Activated CD8-positive, alpha-beta memory T cell treated with anti-CD3 and anti-CD28 coated beads, Interleukin-2, amount 10 ng/mL, durations not matched to agents 7 days and 5 days (primary cell): Measurements from ENCODE around the gene WNK2. TPM values are rescaled to one million over a fixed set of nuclear protein-coding genes. Genes with fewer than 3 reads are reported as not detected.

Experiments used
- ATAC-seq: fragments of 150-1000 bp; cut with Tn5 transposase; one replicate; pipeline ENCODE4 v1.10.0; 2021; ENCODE audit warnings: moderate library complexity
- CTCF ChIA-PET: fragments of 350-600 bp; sonication (Branson Sonifier 250); formaldehyde crosslinking; loops from one replicate; lab custom pipeline; 2021; ENCODE audit warnings: antibody characterized with exemption; lab: Charles Lee
- DNase-seq: peaks from one replicate; pipeline ENCODE4 v3.0.0-alpha.2; 2020
- H3K27ac Mint-ChIP-seq: one replicate; pipeline ENCODE4 v1.8.0; 2021; ENCODE audit warnings: mild to moderate bottlenecking, mixed read lengths
- H3K27me3 Mint-ChIP-seq: one replicate; pipeline ENCODE4 v1.8.0; 2021; ENCODE audit warnings: mixed read lengths
- H3K36me3 Mint-ChIP-seq: one replicate; pipeline ENCODE4 v1.8.0; 2021; ENCODE audit warnings: mild to moderate bottlenecking, mixed read lengths
- H3K4me1 Mint-ChIP-seq: one replicate; pipeline ENCODE4 v1.8.0; 2021; ENCODE audit warnings: mixed read lengths
- H3K4me3 Mint-ChIP-seq: one replicate; pipeline ENCODE4 v1.8.0; 2021; ENCODE audit warnings: mild to moderate bottlenecking, moderate library complexity, mixed read lengths
- H3K9me3 Mint-ChIP-seq: one replicate; pipeline ENCODE4 v1.8.0; 2022; ENCODE audit warnings: low read depth, mixed read lengths
- total RNA-seq, 2 experiments: library from RNA; stranded (reverse); gene quantifications; one replicate each; pipeline ENCODE4 v1.2.3, GENCODE V29; 2021

The WNK2 gene
- total RNA-seq, 2 experiments from 2014 or later, result not detected

DNA sequence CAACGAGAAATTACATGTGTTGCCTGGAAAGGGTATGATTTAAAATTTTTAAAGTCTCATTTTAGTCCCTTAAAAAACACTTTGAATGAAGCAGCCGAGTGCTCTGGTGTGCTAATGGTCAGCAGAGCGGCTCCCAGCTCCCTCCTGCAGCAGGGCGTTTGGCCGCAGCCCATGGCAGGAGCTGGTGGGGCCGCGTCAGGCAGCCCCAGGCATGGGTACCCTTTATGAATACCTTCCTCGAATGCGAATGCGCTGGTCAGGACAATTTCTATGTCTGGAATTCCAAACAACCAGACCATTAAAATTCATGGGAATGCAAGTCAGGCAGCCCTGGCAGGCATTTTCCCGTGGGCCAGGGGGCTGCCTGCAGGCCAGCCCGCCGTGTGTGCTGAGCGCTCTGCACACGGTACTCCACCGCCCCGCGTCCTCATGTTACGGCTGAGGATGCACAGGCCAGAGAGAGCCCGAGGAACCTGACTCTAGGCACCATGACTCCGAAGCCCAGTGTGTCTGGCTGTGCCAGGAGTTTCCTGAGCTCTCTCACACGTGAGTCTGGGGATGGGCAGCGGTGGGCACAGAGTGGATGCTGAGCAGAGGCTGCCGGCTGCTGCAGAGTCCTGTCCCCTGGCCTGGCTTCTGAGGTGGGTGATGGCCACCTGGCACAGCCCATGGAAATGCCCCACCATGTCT, 123.7 kb downstream of the WNK2 start:
- no peak for ATAC-seq
- Mint-ChIP-seq H3K27ac (no peak overlapping the region), H3K4me3 (no peak overlapping the region), H3K4me1 (peaks cover 1% of the 10 kb centered on the region), H3K36me3 (no peaks in the 10 kb centered on the region), H3K9me3 (no peaks in the 10 kb centered on the region), H3K27me3 (peaks cover 16% of the 10 kb centered on the region)
- CTCF ChIA-PET, result no interaction called here
- DNase-seq, result peak; percentile 31

DNA sequence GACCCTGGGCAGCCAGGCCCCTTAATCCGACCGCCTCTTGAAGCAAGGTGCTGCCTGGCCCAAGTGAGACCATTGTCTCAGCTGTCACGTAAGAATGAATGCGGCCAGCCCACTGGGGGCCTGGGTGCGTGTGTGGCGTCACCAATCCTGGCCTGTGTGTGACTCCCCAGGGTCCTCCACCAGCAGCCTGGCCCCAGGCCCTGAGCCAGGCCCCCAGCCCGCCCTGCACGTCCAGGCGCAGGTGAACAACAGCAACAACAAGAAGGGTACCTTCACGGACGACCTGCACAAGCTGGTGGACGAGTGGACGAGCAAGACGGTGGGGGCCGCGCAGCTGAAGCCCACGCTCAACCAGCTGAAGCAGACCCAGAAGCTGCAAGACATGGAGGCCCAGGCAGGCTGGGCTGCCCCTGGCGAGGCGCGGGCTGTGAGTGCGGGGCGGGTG, 124.2 kb downstream of the WNK2 start:
- Mint-ChIP-seq H3K4me3 (no peak overlapping the region), H3K27me3 (peaks cover 21% of the 10 kb centered on the region), H3K9me3 (no peaks in the 10 kb centered on the region), H3K36me3 (no peaks in the 10 kb centered on the region), H3K27ac (no peak overlapping the region), H3K4me1 (peaks cover 5% of the 10 kb centered on the region)
- DNase-seq (peak; percentile 25), ATAC-seq (no peak)
- CTCF ChIA-PET, result no interaction called here

DNA sequence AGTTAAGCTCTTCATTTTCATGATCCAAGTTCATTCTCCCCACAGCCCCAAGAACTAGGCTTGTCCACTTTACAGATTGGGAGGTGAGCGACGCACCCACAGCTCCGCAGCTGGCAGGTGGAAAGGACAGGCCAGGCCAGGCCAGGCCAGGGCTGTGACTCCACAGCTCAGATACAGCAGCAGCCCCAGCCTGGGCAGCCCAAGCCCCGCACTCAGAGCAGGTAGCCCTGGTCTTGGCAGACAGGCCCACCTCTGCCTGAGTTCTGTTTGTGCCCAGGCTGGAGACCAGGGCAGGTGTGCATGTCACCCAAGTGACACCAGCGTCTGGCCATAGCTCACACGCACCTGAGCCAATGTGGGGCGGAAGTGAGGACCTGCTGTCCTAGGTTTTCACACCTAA, 124.7 kb downstream of the WNK2 start:
- DNase-seq, result peak; percentile 18
- Mint-ChIP-seq H3K4me3 (no peak overlapping the region), H3K36me3 (no peaks in the 10 kb centered on the region), H3K4me1 (peaks cover 5% of the 10 kb centered on the region), H3K9me3 (no peaks in the 10 kb centered on the region), H3K27ac (no peak overlapping the region), H3K27me3 (peaks cover 21% of the 10 kb centered on the region)
- no peak for ATAC-seq
- CTCF ChIA-PET, result no interaction called here

- CTCF ChIA-PET, result interaction anchor here (0.9 kb wide), 1 partner anchor 155 kb away, joined by 3 read pairs; no protein-coding TSS in a partner anchor
- Mint-ChIP-seq H3K4me3 (no peak overlapping the region), H3K4me1 (peaks cover 5% of the 10 kb centered on the region), H3K36me3 (no peaks in the 10 kb centered on the region), H3K27ac (no peak overlapping the region), H3K27me3 (peaks cover 26% of the 10 kb centered on the region), H3K9me3 (no peaks in the 10 kb centered on the region)
- ATAC-seq (no peak), DNase-seq (no peak)
Observed at GRCh38 chr9:93309889-93310425, 126.0 kb downstream of the WNK2 start.

DNA sequence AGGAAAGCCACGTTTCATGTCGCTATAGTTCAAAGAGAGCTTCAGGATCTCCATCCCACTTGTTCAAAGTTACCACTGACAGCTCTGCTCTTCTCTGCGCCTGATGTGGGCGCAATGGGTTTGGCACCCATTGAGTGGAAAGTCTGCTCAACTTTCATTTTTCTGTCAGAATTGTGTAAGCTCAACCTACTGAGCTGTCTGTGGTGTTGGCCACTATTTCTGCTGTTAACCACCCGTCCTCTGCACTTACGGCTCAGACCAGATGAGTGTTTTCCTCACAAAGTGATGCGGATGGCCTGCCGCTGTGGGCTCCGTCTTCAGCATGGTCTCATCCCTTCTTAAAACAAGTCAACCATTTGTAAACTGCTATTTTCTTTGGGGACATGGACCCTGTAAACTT, 131.2 kb downstream of the WNK2 start:
- CTCF ChIA-PET, result interaction anchor here (1.1 kb wide), 1 partner anchor 38 kb away, joined by 3 read pairs; no protein-coding TSS in a partner anchor
- no peaks in the 10 kb centered on the region for H3K36me3 Mint-ChIP-seq
- no peak overlapping the region for H3K27ac Mint-ChIP-seq
- ATAC-seq, result peak; percentile 20
- DNase-seq, result no peak
- H3K9me3 Mint-ChIP-seq, result no peaks in the 10 kb centered on the region
- H3K4me3 Mint-ChIP-seq, result no peak overlapping the region
- peaks cover 54% of the 10 kb centered on the region for H3K27me3 Mint-ChIP-seq
- H3K4me1 Mint-ChIP-seq, result peaks cover 20% of the 10 kb centered on the region

DNA sequence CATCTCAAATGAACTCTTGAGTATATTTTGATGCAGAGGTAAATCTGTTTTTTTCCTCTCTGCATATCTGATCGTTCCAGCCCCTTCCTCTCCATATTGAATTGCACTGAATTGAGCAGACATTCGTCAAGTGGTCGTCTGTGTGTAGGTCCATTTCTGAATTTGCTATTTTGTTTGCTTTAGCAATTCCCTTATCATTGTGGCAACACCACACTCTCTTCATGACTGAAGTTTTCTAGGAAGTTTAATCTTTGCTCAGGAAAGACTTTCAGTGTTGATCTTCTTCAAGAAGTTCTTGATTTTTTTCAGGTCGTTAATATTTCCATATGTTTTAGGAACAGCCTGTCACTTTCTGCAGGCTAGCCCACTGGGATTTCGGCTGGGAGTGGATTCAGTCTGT, 132.0 kb downstream of the WNK2 start:
- no peaks in the 10 kb centered on the region for H3K9me3 Mint-ChIP-seq
- ATAC-seq (no peak), DNase-seq (no peak)
- H3K27ac Mint-ChIP-seq, result no peak overlapping the region
- no peaks in the 10 kb centered on the region for H3K36me3 Mint-ChIP-seq
- H3K4me1 Mint-ChIP-seq, result peaks cover 20% of the 10 kb centered on the region
- CTCF ChIA-PET, result no interaction called here
- H3K4me3 Mint-ChIP-seq, result no peak overlapping the region
- peaks cover 49% of the 10 kb centered on the region for H3K27me3 Mint-ChIP-seq

- no peak overlapping the region for H3K27ac Mint-ChIP-seq
- CTCF ChIA-PET, result no interaction called here
- peaks cover 20% of the 10 kb centered on the region for H3K4me1 Mint-ChIP-seq
- H3K36me3 Mint-ChIP-seq, result no peaks in the 10 kb centered on the region
- ATAC-seq, result no peak
- H3K27me3 Mint-ChIP-seq, result peaks cover 42% of the 10 kb centered on the region
- peak; percentile 31 for DNase-seq
- H3K4me3 Mint-ChIP-seq, result no peak overlapping the region
- no peaks in the 10 kb centered on the region for H3K9me3 Mint-ChIP-seq
Observed at GRCh38 chr9:93316726-93317494, 133.0 kb downstream of the WNK2 start.

DNA sequence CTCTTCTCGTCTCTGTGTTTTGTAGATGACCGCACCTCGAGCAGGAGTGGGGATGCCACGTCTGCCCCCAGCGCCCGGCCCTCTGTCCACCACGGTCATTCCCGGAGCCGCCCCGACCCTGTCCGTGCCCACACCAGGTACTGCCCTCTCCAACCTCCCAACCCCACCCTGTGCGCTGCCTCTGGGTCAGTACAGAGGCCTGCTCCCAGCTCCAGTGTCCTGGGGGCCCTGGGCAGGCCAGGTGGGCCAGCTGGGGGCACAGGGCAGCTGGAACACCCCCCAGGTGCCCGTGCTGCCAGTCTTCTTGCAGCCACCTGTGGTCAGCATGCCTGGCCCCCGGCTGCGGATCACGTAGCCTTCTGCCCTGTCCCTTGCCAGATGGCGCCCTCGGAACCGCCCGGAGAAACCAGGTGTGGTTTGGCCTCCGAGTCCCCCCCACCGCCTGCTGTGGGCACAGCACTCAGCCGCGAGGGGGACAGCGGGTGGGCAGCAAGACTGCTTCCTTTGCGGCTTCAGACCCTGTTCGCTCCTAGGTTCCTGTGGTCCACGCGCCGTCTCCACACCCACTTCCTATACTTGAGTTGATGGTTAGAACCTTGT, 133.7 kb downstream of the WNK2 start:
- ATAC-seq (no peak), DNase-seq (peak; percentile 41)
- no peaks in the 10 kb centered on the region for H3K36me3 Mint-ChIP-seq
- no peaks in the 10 kb centered on the region for H3K9me3 Mint-ChIP-seq
- peaks cover 40% of the 10 kb centered on the region for H3K27me3 Mint-ChIP-seq
- no peak overlapping the region for H3K27ac Mint-ChIP-seq
- CTCF ChIA-PET, result no interaction called here
- H3K4me3 Mint-ChIP-seq, result no peak overlapping the region
- peaks cover 20% of the 10 kb centered on the region for H3K4me1 Mint-ChIP-seq

DNA sequence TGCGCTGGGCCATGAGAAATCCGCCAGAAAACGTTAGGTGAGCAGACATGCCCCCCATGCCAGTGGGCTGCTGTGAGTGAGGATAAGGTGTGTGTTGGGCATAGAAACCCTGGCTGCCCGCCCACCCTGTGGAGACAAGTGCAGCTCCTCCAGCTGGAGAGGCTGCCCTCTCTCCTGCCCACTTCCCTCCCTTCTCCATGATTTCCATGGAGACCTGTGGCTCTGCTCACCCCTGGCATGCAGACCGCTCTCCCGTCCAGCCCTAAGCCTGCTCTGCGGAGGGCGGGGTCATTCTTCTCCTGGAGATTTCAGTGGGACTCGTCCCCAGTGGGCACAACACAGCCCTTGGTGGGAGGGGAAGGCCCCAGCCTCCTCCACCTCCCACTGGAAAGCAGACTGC, 134.5 kb downstream of the WNK2 start:
- Mint-ChIP-seq H3K27ac (no peak overlapping the region), H3K4me3 (no peak overlapping the region), H3K27me3 (peaks cover 35% of the 10 kb centered on the region), H3K4me1 (peaks cover 15% of the 10 kb centered on the region), H3K9me3 (no peaks in the 10 kb centered on the region), H3K36me3 (no peaks in the 10 kb centered on the region)
- CTCF ChIA-PET, result no interaction called here
- DNase-seq, result peak; percentile 16
- no peak for ATAC-seq

- CTCF ChIA-PET, result no interaction called here
- peaks cover 42% of the 10 kb centered on the region for H3K27me3 Mint-ChIP-seq
- H3K4me3 Mint-ChIP-seq, result no peak overlapping the region
- H3K36me3 Mint-ChIP-seq, result no peaks in the 10 kb centered on the region
- peaks cover 15% of the 10 kb centered on the region for H3K4me1 Mint-ChIP-seq
- DNase-seq (peak; percentile 37), ATAC-seq (no peak)
- no peaks in the 10 kb centered on the region for H3K9me3 Mint-ChIP-seq
- H3K27ac Mint-ChIP-seq, result no peak overlapping the region
Observed at GRCh38 chr9:93319301-93319991, 135.5 kb downstream of the WNK2 start.

- CTCF ChIA-PET, result no interaction called here
- no peaks in the 10 kb centered on the region for H3K9me3 Mint-ChIP-seq
- DNase-seq (peak; percentile 36), ATAC-seq (no peak)
- H3K27me3 Mint-ChIP-seq, result peaks cover 36% of the 10 kb centered on the region
- peaks cover 14% of the 10 kb centered on the region for H3K4me1 Mint-ChIP-seq
- no peak overlapping the region for H3K27ac Mint-ChIP-seq
- H3K36me3 Mint-ChIP-seq, result no peaks in the 10 kb centered on the region
- H3K4me3 Mint-ChIP-seq, result no peak overlapping the region
Observed at GRCh38 chr9:93319992-93320500, 136.1 kb downstream of the WNK2 start.

DNA sequence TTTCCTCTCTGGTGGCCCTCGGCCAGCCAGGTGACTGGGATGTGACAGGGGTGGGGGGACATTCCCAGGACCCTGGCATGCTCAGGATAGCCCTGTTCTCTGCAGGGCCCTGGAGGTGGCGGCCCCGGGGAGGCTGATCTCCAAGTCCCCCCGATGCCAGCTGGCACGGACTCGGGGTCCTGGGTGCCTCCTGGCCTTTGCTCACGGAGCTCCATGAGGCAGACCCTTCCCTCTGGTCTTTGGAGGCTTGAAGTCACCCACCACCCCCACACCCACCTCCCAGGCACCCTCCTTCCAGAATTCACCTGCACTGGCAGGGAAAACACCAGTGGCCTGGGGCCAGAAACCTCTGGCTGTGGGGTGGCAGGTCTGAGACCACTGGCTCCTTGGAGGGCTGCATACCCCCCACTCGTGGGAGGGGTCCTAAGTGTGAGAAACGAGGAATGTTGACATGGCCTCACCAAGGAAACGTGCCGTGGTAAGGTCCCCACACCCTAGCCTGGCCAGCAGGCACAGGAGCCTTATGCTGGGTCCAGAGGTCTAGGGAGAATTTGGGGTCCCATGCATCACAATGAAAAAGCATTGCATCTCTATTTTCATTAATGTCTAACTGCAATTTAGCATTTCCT, 136.8 kb downstream of the WNK2 start:
- CTCF ChIA-PET, result no interaction called here
- no peaks in the 10 kb centered on the region for H3K36me3 Mint-ChIP-seq
- H3K27me3 Mint-ChIP-seq, result peaks cover 29% of the 10 kb centered on the region
- H3K4me1 Mint-ChIP-seq, result peaks cover 11% of the 10 kb centered on the region
- DNase-seq (peak; percentile 25), ATAC-seq (no peak)
- no peaks in the 10 kb centered on the region for H3K9me3 Mint-ChIP-seq
- H3K4me3 Mint-ChIP-seq, result no peak overlapping the region
- H3K27ac Mint-ChIP-seq, result no peak overlapping the region
